HG03060 (cell line): Measurements from ENCODE around the gene DIAPH1.
A peak's percentile ranks its signal among the peaks of the same experiment; 100 is the strongest.

Experiments used
- ATAC-seq: cut with Tn5 transposase; IDR thresholded peaks from one replicate; pipeline ENCODE4 v1.9.1; 2021; ENCODE audit warnings: low read depth, moderate number of reproducible peaks; ENCODE audit not compliant: unreplicated experiment

DIAPH1 gene

GRCh38 chr5:141565826-141566570 lies 52.8 kb downstream of the DIAPH1 start:
- ATAC-seq = no peak

GRCh38 chr5:141564216-141564692 lies 54.5 kb downstream of the DIAPH1 start:
- ATAC-seq = peak; percentile 96

- no peak for ATAC-seq
Observed at GRCh38 chr5:141560725-141561483, 57.9 kb downstream of the DIAPH1 start.

- ATAC-seq = no peak
Observed at GRCh38 chr5:141560151-141560550, 58.6 kb downstream of the DIAPH1 start.

- ATAC-seq = no peak
Observed at GRCh38 chr5:141559461-141559860, 59.3 kb downstream of the DIAPH1 start.

GRCh38 chr5:141558150-141558549 lies 60.6 kb downstream of the DIAPH1 start:
- no peak for ATAC-seq

- ATAC-seq = peak; percentile 85
Observed at GRCh38 chr5:141557681-141558136, 61.1 kb downstream of the DIAPH1 start.

GRCh38 chr5:141547921-141548320 lies 70.9 kb downstream of the DIAPH1 start:
- no peak for ATAC-seq

- ATAC-seq = no peak
Observed at GRCh38 chr5:141547488-141547887, 71.3 kb downstream of the DIAPH1 start.

- no peak for ATAC-seq
Observed at GRCh38 chr5:141543053-141543452, 75.7 kb downstream of the DIAPH1 start.

- no peak for ATAC-seq
Observed at GRCh38 chr5:141534492-141535213, 84.1 kb downstream of the DIAPH1 start.

GRCh38 chr5:141533897-141534296 lies 84.9 kb downstream of the DIAPH1 start:
- ATAC-seq = no peak

GRCh38 chr5:141532726-141533125 lies 86.1 kb downstream of the DIAPH1 start:
- no peak for ATAC-seq

GRCh38 chr5:141529873-141530272 lies 88.9 kb downstream of the DIAPH1 start:
- peak; percentile 41 for ATAC-seq

GRCh38 chr5:141529002-141529401 lies 89.8 kb downstream of the DIAPH1 start:
- no peak for ATAC-seq

GRCh38 chr5:141528291-141528984 lies 90.4 kb downstream of the DIAPH1 start:
- no peak for ATAC-seq

- ATAC-seq = no peak
Observed at GRCh38 chr5:141527426-141527825, 91.4 kb downstream of the DIAPH1 start.

GRCh38 chr5:141525653-141526052 lies 93.1 kb downstream of the DIAPH1 start:
- ATAC-seq = no peak

GRCh38 chr5:141524604-141525597 lies 93.9 kb downstream of the DIAPH1 start:
- peak; percentile 40 for ATAC-seq
